Measurements from ENCODE around the gene DYRK1A. TPM values are rescaled to one million over a fixed set of nuclear protein-coding genes. Genes with fewer than 3 reads are reported as not detected.

Gene DYRK1A
- total RNA-seq, 1 experiment from 2014 or later = 49.3 TPM

- no peak overlapping the region for H3K4me2 ChIP-seq (ENCODE audit: low read length)
- H2AFZ ChIP-seq (ENCODE audit: low read depth, low read length, poor library complexity, severe bottlenecking) = no peak overlapping the region
- no peaks in the 10 kb centered on the region for H3K27me3 ChIP-seq (ENCODE audit: insufficient read depth, low read length)
- ChIA-PET RAD21 (ENCODE audit: low non-redundant PET in 1 of 2, low total read pairs in 2 of 2, uncharacterized antibody in 2 of 2, unreplicated experiment in 2 of 2) (no interaction called here), CTCF (no interaction called here), POLR2A (no interaction called here)
- no TSS peak for BruUV-seq (replicated peaks)
- intact Hi-C loops (cut with micrococcal nuclease) = no loop called here
- H3K79me2 ChIP-seq (ENCODE audit: insufficient read depth, low read length) = peaks cover 98% of the 10 kb centered on the region
- ATAC-seq (no peak), DNase-seq (ENCODE audit: low read depth, low spot score) (no peak)
- no peak overlapping the region for H3K4me3 ChIP-seq (replicated peaks in 1 of 2; ENCODE audit: low read depth in 1 of 2, low read length in 2 of 2)
- H3K4me1 ChIP-seq (ENCODE audit: control insufficient read depth in 1 of 2, insufficient read depth in 2 of 2, low read length in 2 of 2) = no peaks in the 10 kb centered on the region
- peaks cover 0 to 4% of the 10 kb centered on the region in 2 experiments; a peak in 1 of 4 replicates for H3K36me3 ChIP-seq (ENCODE audit: control insufficient read depth in 1 of 2, insufficient read depth in 2 of 2, low read length in 2 of 2)
- H3K9ac ChIP-seq (ENCODE audit: low read length) = no peak overlapping the region
- TF ChIP-seq ELF1 (IDR thresholded peaks at IDR 0.05; ENCODE audit: borderline replicate concordance, low read depth) = no peak
- TF ChIP-seq CTCF (IDR thresholded peaks at IDR 0.05 in 2 of 3, conservative IDR thresholded peaks at IDR 0.05 in 1 of 3; ENCODE audit: borderline replicate concordance in 1 of 3, insufficient read depth in 1 of 3, low read depth in 2 of 3, low read length in 2 of 3) = no peak
- no peak for TF ChIP-seq EZH2 (IDR thresholded peaks at IDR 0.05)
- no peak for TF ChIP-seq TCF7L2 (IDR thresholded peaks at IDR 0.05; ENCODE audit: borderline replicate concordance, extremely low read depth, insufficient read depth, insufficient read length)
- TF ChIP-seq RAD21 (IDR thresholded peaks at IDR 0.05; ENCODE audit: low read depth) = no peak
- no peak for TF ChIP-seq POLR2A (IDR thresholded peaks at IDR 0.05; ENCODE audit: borderline replicate concordance, extremely low read depth, insufficient read depth, insufficient read length)
- no peak for TF ChIP-seq ZFX (IDR thresholded peaks at IDR 0.05)
- no peak for TF ChIP-seq CEBPB (IDR thresholded peaks at IDR 0.05; ENCODE audit: low read depth)
- no peak for TF ChIP-seq FOSL1 (IDR thresholded peaks at IDR 0.05; ENCODE audit: low read depth)
- no peak overlapping the region for H3K27ac ChIP-seq (ENCODE audit: low read depth, low read length)
- H3K9me3 ChIP-seq (ENCODE audit: control insufficient read depth in 1 of 2, insufficient read depth in 1 of 2, low read depth in 1 of 2, low read length in 2 of 2) = no peaks in the 10 kb centered on the region
- H3K9me2 ChIP-seq (ENCODE audit: insufficient read depth) = no peaks in the 10 kb centered on the region
- H4K20me1 ChIP-seq (ENCODE audit: insufficient read depth) = peaks cover 5% of the 10 kb centered on the region; the same call in 1 of the 2 replicates
These were observed 107.8 kb downstream of the DYRK1A start for GRCh38 chr21:37474342-37474741.
